ENCODE data around the gene NKX1-1. TPM values are rescaled to one million over a fixed set of nuclear protein-coding genes. Genes with fewer than 3 reads are reported as not detected.

The NKX1-1 gene
- total RNA-seq, 1 experiment from 2014 or later: not detected

DNA sequence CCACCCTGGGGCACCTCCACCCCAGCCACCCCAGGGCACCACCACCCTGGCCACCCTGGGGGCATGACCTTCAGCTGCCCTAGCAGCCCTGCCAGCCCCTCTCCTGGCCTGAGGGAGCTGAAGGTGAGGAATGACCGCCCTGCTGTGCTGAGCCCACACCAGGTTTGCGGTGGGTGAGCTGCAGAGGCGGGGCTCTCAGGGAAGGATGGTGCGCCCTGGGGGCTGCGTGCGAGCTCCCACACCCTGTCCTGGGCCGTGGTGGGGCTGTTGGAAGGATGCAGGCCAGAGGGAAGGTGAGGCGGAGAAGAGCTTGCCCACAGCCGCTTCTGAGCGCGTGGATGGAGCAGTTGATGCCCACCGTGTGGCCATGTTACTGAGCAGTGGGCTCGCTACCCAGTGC lies 41.5 kb downstream of the NKX1-1 start:
- intact Hi-C loops (cut with micrococcal nuclease; ENCODE audit: unreplicated experiment): no loop called here
- POLR2A ChIA-PET: no interaction called here
- TF ChIP-seq REST (IDR thresholded peaks at IDR 0.05; ENCODE audit: insufficient read depth in 1 of 2, low read depth in 2 of 2, low read length in 1 of 2) (no peak), SIN3A (IDR thresholded peaks at IDR 0.05; ENCODE audit: borderline replicate concordance, insufficient read depth, low read depth, low read length) (no peak), POLR2AphosphoS5 (IDR thresholded peaks at IDR 0.05; ENCODE audit: low read depth, low read length) (no peak), TCF7L2 (IDR thresholded peaks at IDR 0.05; ENCODE audit: low read depth, low read length) (no peak)
- TF ChIP-seq, protein P1, sequence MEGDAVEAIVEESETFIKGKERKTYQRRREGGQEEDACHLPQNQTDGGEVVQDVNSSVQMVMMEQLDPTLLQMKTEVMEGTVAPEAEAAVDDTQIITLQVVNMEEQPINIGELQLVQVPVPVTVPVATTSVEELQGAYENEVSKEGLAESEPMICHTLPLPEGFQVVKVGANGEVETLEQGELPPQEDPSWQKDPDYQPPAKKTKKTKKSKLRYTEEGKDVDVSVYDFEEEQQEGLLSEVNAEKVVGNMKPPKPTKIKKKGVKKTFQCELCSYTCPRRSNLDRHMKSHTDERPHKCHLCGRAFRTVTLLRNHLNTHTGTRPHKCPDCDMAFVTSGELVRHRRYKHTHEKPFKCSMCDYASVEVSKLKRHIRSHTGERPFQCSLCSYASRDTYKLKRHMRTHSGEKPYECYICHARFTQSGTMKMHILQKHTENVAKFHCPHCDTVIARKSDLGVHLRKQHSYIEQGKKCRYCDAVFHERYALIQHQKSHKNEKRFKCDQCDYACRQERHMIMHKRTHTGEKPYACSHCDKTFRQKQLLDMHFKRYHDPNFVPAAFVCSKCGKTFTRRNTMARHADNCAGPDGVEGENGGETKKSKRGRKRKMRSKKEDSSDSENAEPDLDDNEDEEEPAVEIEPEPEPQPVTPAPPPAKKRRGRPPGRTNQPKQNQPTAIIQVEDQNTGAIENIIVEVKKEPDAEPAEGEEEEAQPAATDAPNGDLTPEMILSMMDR (IDR thresholded peaks at IDR 0.05): no peak

DNA sequence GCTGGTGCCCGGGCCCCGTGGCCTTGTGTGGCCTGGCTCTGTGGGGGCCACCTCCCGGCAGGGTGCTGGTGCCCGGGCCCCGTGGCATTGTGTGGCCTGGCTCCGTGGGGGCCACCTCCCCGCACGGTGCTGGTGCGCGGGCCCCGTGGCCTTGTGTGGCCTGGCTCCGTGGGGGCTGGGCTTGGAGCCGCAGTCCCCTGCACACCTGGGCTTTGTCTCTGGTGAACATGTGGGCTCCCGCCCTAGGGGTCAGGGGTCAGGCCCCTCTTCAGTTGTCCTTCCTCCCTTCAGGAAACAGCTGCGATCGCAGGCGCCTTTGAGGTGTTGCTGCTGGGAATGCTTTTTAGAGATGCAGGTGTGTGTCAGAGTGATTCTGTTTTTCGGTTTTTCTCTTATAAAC lies 42.0 kb downstream of the NKX1-1 start:
- no peaks in the 10 kb centered on the region for H3K27me3 ChIP-seq (ENCODE audit: control insufficient read depth, insufficient read depth, low read length)
- ChIA-PET POLR2A (no interaction called here), CTCF (no interaction called here)
- no peak for ATAC-seq
- no TSS peak for BruUV-seq (replicated peaks)
- in situ Hi-C loops (cut with HindIII; ENCODE audit: low pct_unique_long_range_greater_than_20kb, low sequenced_read_pairs) (no loop called here), intact Hi-C loops (cut with micrococcal nuclease; ENCODE audit: unreplicated experiment) (no loop called here)
- H3K27ac ChIP-seq (ENCODE audit: low read length): no peak overlapping the region
- H3K4me1 ChIP-seq (ENCODE audit: control insufficient read depth, insufficient read depth, low read length): no peaks in the 10 kb centered on the region
- H3K9me3 ChIP-seq (ENCODE audit: control insufficient read depth, insufficient read depth, low read depth, low read length): no peaks in the 10 kb centered on the region
- DNase-seq (ENCODE audit: low read depth, low spot score): no peak
- H3K4me3 ChIP-seq (ENCODE audit: low read depth in 2 of 2, low read length in 2 of 2): no peak overlapping the region
- no peak for TF ChIP-seq POLR2AphosphoS5 (IDR thresholded peaks at IDR 0.05; ENCODE audit: low read depth, low read length)
- no peak for TF ChIP-seq SIN3A (IDR thresholded peaks at IDR 0.05; ENCODE audit: borderline replicate concordance, insufficient read depth, low read depth, low read length)
- no peak for TF ChIP-seq TCF7L2 (IDR thresholded peaks at IDR 0.05; ENCODE audit: low read depth, low read length)
- TF ChIP-seq REST (IDR thresholded peaks at IDR 0.05; ENCODE audit: insufficient read depth in 1 of 2, low read depth in 2 of 2, low read length in 1 of 2): no peak
- TF ChIP-seq, protein P1 (IDR thresholded peaks at IDR 0.05): no peak
- no peaks in the 10 kb centered on the region for H3K36me3 ChIP-seq (ENCODE audit: control insufficient read depth, insufficient read depth, low read length)

More for the DNA sequence above, 41.5 kb downstream of the NKX1-1 start:
- Histone ChIP-seq H3K4me1 (ENCODE audit: control insufficient read depth, insufficient read depth, low read length) (no peaks in the 10 kb centered on the region), H3K27ac (ENCODE audit: low read length) (no peak overlapping the region), H3K9me3 (ENCODE audit: control insufficient read depth, insufficient read depth, low read depth, low read length) (no peaks in the 10 kb centered on the region), H3K4me3 (ENCODE audit: low read depth in 2 of 2, low read length in 2 of 2) (no peak overlapping the region), H3K27me3 (ENCODE audit: control insufficient read depth, insufficient read depth, low read length) (no peaks in the 10 kb centered on the region), H3K36me3 (ENCODE audit: control insufficient read depth, insufficient read depth, low read length) (no peaks in the 10 kb centered on the region)
- CTCF ChIA-PET: no interaction called here
- in situ Hi-C loops (cut with HindIII; ENCODE audit: low pct_unique_long_range_greater_than_20kb, low sequenced_read_pairs): no loop called here
- no TSS peak for BruUV-seq (replicated peaks)
- DNase-seq (ENCODE audit: low read depth, low spot score) (no peak), ATAC-seq (no peak)
